Measurements from ENCODE around the gene SNX22. TPM values are rescaled to one million over a fixed set of nuclear protein-coding genes. Genes with fewer than 3 reads are reported as not detected.

SNX22 gene
- total RNA-seq, 2 donors from 2014 or later: 0.27 to 0.28 TPM

- DNase-seq (ENCODE audit: low spot score): no peak
- no peak for ATAC-seq (ENCODE audit: insufficient number of reproducible peaks, low FRiP score, low read depth)
- Histone ChIP-seq H3K27me3 (replicated peaks; ENCODE audit: insufficient read depth) (no peaks in the 10 kb centered on the region), H3K27ac (no peak overlapping the region), H3K36me3 (peaks cover 77% of the 10 kb centered on the region), H3K4me1 (ENCODE audit: control insufficient read depth in 1 of 2, low read depth in 2 of 2) (no peaks in the 10 kb centered on the region), H3K4me3 (no peak overlapping the region), H3K9me3 (no peaks in the 10 kb centered on the region)
- no peak for TF ChIP-seq CTCF (IDR thresholded peaks at IDR 0.05)
Measured at GRCh38 chr15:64130159-64130558, 21.4 kb upstream of the SNX22 start.

- Histone ChIP-seq H3K9me3 (no peaks in the 10 kb centered on the region), H3K27ac (no peak overlapping the region), H3K4me1 (ENCODE audit: control insufficient read depth in 1 of 2, low read depth in 2 of 2) (no peaks in the 10 kb centered on the region), H3K27me3 (replicated peaks; ENCODE audit: insufficient read depth) (no peaks in the 10 kb centered on the region), H3K4me3 (no peak overlapping the region), H3K36me3 (peaks cover 82% of the 10 kb centered on the region)
- no peak for TF ChIP-seq CTCF (IDR thresholded peaks at IDR 0.05)
- no peak for DNase-seq (ENCODE audit: low spot score)
- no peak for ATAC-seq (ENCODE audit: insufficient number of reproducible peaks, low FRiP score, low read depth)
Measured at GRCh38 chr15:64131547-64131946, 20.0 kb upstream of the SNX22 start.

- TF ChIP-seq CTCF (IDR thresholded peaks at IDR 0.05): no peak
- ATAC-seq (ENCODE audit: insufficient number of reproducible peaks, low FRiP score, low read depth): no peak
Measured at GRCh38 chr15:64132217-64132616, 19.3 kb upstream of the SNX22 start.

GRCh38 chr15:64133623-64134344, 17.7 kb upstream of the SNX22 start:
- no peaks in the 10 kb centered on the region for H3K27me3 ChIP-seq (replicated peaks; ENCODE audit: insufficient read depth)
- peaks cover 83% of the 10 kb centered on the region for H3K36me3 ChIP-seq
- TF ChIP-seq CTCF (IDR thresholded peaks at IDR 0.05): no peak
- DNase-seq (ENCODE audit: low spot score) (no peak), ATAC-seq (ENCODE audit: insufficient number of reproducible peaks, low FRiP score, low read depth) (no peak)
- no peak overlapping the region for H3K4me3 ChIP-seq
- no peaks in the 10 kb centered on the region for H3K4me1 ChIP-seq (ENCODE audit: control insufficient read depth in 1 of 2, low read depth in 2 of 2)
- H3K27ac ChIP-seq: no peak overlapping the region
- H3K9me3 ChIP-seq: no peaks in the 10 kb centered on the region

More at GRCh38 chr15:64132217-64132616, 19.3 kb upstream of the SNX22 start:
- H3K27me3 ChIP-seq (replicated peaks; ENCODE audit: insufficient read depth): no peaks in the 10 kb centered on the region
- no peak for DNase-seq (ENCODE audit: low spot score)
- H3K4me3 ChIP-seq: no peak overlapping the region
- H3K4me1 ChIP-seq (ENCODE audit: control insufficient read depth in 1 of 2, low read depth in 2 of 2): no peaks in the 10 kb centered on the region
- H3K36me3 ChIP-seq: peaks cover 83% of the 10 kb centered on the region
- no peaks in the 10 kb centered on the region for H3K9me3 ChIP-seq
- H3K27ac ChIP-seq: no peak overlapping the region

- H3K27me3 ChIP-seq (replicated peaks; ENCODE audit: insufficient read depth): no peaks in the 10 kb centered on the region
- DNase-seq (ENCODE audit: low spot score) (no peak), ATAC-seq (ENCODE audit: insufficient number of reproducible peaks, low FRiP score, low read depth) (no peak)
- H3K27ac ChIP-seq: no peak overlapping the region
- H3K4me1 ChIP-seq (ENCODE audit: control insufficient read depth in 1 of 2, low read depth in 2 of 2): no peaks in the 10 kb centered on the region
- no peak for TF ChIP-seq CTCF (IDR thresholded peaks at IDR 0.05)
- no peaks in the 10 kb centered on the region for H3K9me3 ChIP-seq
- H3K36me3 ChIP-seq: peaks cover 83% of the 10 kb centered on the region
- no peak overlapping the region for H3K4me3 ChIP-seq
Measured at GRCh38 chr15:64134345-64134829, 17.1 kb upstream of the SNX22 start.
